Parathyroid adenoma (tissue), 2 donors: ENCODE data around the gene GFRAL.

Source experiments
- H2AFZ ChIP-seq: fragments of 300-600 bp; sonication (generic); one replicate; pipeline ENCODE4 v1.7.0; 2017; ENCODE audit warnings: antibody characterized with exemption, mild to moderate bottlenecking
- H3K27ac ChIP-seq: fragments of 300-600 bp; sonication (generic); one replicate; pipeline ENCODE4 v1.7.0; 2017
- H3K27me3 ChIP-seq: fragments of 300-600 bp; sonication (generic); one replicate; pipeline ENCODE4 v1.7.0; 2017; ENCODE audit warnings: low read length; ENCODE audit not compliant: control insufficient read depth, insufficient read depth
- H3K36me3 ChIP-seq: fragments of 300-600 bp; sonication (generic); one replicate; pipeline ENCODE4 v1.7.0; 2017; ENCODE audit warnings: low read length; ENCODE audit not compliant: control insufficient read depth, insufficient read depth
- H3K4me1 ChIP-seq: fragments of 300-600 bp; sonication (generic); one replicate; pipeline ENCODE4 v1.7.0; 2017; ENCODE audit warnings: control low read depth
- H3K4me2 ChIP-seq: fragments of 300-600 bp; sonication (generic); one replicate; pipeline ENCODE4 v1.7.0; 2017; ENCODE audit warnings: low read length
- H3K4me3 ChIP-seq: fragments of 300-600 bp; sonication (generic); one replicate; pipeline ENCODE4 v1.7.0; 2017; ENCODE audit warnings: low read depth, low read length
- H3K79me2 ChIP-seq: fragments of 300-600 bp; sonication (generic); one replicate; pipeline ENCODE4 v1.7.0; 2017; ENCODE audit warnings: control low read depth
- H3K9ac ChIP-seq: fragments of 300-600 bp; sonication (generic); one replicate; pipeline ENCODE4 v1.7.0; 2017; ENCODE audit warnings: mild to moderate bottlenecking
- H3K9me3 ChIP-seq: fragments of 300-600 bp; sonication (generic); one replicate; pipeline ENCODE4 v1.7.0; 2017; ENCODE audit warnings: low read length; ENCODE audit not compliant: control insufficient read depth
- CTCF ChIP-seq: fragments of 300-600 bp; sonication (generic); IDR thresholded peaks from one replicate; pipeline ENCODE4 v1.7.0; 2017; ENCODE audit warnings: antibody characterized with exemption, mild to moderate bottlenecking
- donor health status: primary hyperparathyroidism.

GFRAL gene

GRCh38 chr6:55443238-55444134 lies 116.2 kb downstream of the GFRAL start:
- Histone ChIP-seq H3K27ac (no peak overlapping the region), H3K79me2 (no peaks in the 10 kb centered on the region), H3K4me3 (no peak overlapping the region), H3K9me3 (no peaks in the 10 kb centered on the region), H2AFZ (no peak overlapping the region), H3K27me3 (no peaks in the 10 kb centered on the region), H3K36me3 (no peaks in the 10 kb centered on the region), H3K4me2 (no peak overlapping the region), H3K9ac (no peak overlapping the region), H3K4me1 (no peaks in the 10 kb centered on the region)
- no peak for TF ChIP-seq CTCF

- Histone ChIP-seq H2AFZ (no peak overlapping the region), H3K27ac (no peak overlapping the region), H3K36me3 (no peaks in the 10 kb centered on the region), H3K4me2 (no peak overlapping the region), H3K79me2 (no peaks in the 10 kb centered on the region), H3K27me3 (no peaks in the 10 kb centered on the region), H3K4me3 (no peak overlapping the region), H3K4me1 (no peaks in the 10 kb centered on the region), H3K9ac (no peak overlapping the region), H3K9me3 (no peaks in the 10 kb centered on the region)
- TF ChIP-seq CTCF, result peak; percentile 43
These were observed 118.5 kb downstream of the GFRAL start for GRCh38 chr6:55445648-55446204.

GRCh38 chr6:55447891-55448290 lies 120.6 kb downstream of the GFRAL start:
- H3K4me1 ChIP-seq, result no peaks in the 10 kb centered on the region
- no peak overlapping the region for H2AFZ ChIP-seq
- no peak overlapping the region for H3K4me2 ChIP-seq
- H3K36me3 ChIP-seq, result no peaks in the 10 kb centered on the region
- no peaks in the 10 kb centered on the region for H3K79me2 ChIP-seq
- H3K9me3 ChIP-seq, result no peaks in the 10 kb centered on the region
- no peak for TF ChIP-seq CTCF
- H3K4me3 ChIP-seq, result no peak overlapping the region
- no peaks in the 10 kb centered on the region for H3K27me3 ChIP-seq
- no peak overlapping the region for H3K27ac ChIP-seq
- H3K9ac ChIP-seq, result no peak overlapping the region

- H2AFZ ChIP-seq, result no peak overlapping the region
- H3K79me2 ChIP-seq, result no peaks in the 10 kb centered on the region
- H3K4me2 ChIP-seq, result no peak overlapping the region
- no peak overlapping the region for H3K27ac ChIP-seq
- no peaks in the 10 kb centered on the region for H3K36me3 ChIP-seq
- H3K4me1 ChIP-seq, result no peaks in the 10 kb centered on the region
- no peak overlapping the region for H3K9ac ChIP-seq
- TF ChIP-seq CTCF, result no peak
- no peaks in the 10 kb centered on the region for H3K9me3 ChIP-seq
- H3K4me3 ChIP-seq, result no peak overlapping the region
- H3K27me3 ChIP-seq, result no peaks in the 10 kb centered on the region
These were observed 121.2 kb downstream of the GFRAL start for GRCh38 chr6:55448451-55448850.
